Measurements from ENCODE around the gene HFE.
"Not testable (repeated sequence)": the region's sequence is repeated elsewhere in the genome, so short reads cannot be mapped to it uniquely, and the experiment has no call there.

HFE gene

DNA sequence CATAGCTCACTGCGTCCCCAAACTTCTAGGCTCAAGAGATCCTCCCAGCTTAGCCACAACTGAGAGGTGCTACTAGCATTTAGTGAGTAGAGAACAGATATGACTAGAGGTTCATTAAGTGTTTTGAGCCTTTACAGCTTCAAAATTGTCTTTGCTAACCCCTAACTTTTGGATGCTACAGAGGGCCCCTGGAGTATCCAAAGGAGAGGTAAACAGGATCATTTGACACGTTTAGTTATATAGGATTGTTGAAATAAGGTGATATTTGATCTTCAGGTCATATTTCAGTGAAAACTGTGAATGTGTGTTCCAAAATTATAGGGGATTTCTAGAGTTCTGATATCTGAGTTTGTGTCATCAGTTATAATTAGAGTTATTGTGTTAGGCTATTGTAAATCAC, 19.2 kb upstream of the HFE start:
- no peak for DNase-seq (ENCODE audit: low read depth)
- H3K4me3 ChIP-seq (ENCODE audit: low read depth, low read length), result no peak overlapping the region
- TF ChIP-seq, protein P1, sequence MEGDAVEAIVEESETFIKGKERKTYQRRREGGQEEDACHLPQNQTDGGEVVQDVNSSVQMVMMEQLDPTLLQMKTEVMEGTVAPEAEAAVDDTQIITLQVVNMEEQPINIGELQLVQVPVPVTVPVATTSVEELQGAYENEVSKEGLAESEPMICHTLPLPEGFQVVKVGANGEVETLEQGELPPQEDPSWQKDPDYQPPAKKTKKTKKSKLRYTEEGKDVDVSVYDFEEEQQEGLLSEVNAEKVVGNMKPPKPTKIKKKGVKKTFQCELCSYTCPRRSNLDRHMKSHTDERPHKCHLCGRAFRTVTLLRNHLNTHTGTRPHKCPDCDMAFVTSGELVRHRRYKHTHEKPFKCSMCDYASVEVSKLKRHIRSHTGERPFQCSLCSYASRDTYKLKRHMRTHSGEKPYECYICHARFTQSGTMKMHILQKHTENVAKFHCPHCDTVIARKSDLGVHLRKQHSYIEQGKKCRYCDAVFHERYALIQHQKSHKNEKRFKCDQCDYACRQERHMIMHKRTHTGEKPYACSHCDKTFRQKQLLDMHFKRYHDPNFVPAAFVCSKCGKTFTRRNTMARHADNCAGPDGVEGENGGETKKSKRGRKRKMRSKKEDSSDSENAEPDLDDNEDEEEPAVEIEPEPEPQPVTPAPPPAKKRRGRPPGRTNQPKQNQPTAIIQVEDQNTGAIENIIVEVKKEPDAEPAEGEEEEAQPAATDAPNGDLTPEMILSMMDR (IDR thresholded peaks at IDR 0.05; ENCODE audit: low read depth, low read length, missing control alignments), result no peak

GRCh38 chr6:26071135-26071534, 16.1 kb upstream of the HFE start:
- no peak overlapping the region for H3K4me3 ChIP-seq (ENCODE audit: low read depth, low read length)
- no peak for DNase-seq (ENCODE audit: low read depth)
- TF ChIP-seq, protein P1 (IDR thresholded peaks at IDR 0.05; ENCODE audit: low read depth, low read length, missing control alignments), result no peak

GRCh38 chr6:26075063-26075717, 12.0 kb upstream of the HFE start:
- H3K4me3 ChIP-seq (ENCODE audit: low read depth, low read length), result no peak overlapping the region
- TF ChIP-seq, protein P1 (IDR thresholded peaks at IDR 0.05; ENCODE audit: low read depth, low read length, missing control alignments), result no peak
- no peak for DNase-seq (ENCODE audit: low read depth)

DNA sequence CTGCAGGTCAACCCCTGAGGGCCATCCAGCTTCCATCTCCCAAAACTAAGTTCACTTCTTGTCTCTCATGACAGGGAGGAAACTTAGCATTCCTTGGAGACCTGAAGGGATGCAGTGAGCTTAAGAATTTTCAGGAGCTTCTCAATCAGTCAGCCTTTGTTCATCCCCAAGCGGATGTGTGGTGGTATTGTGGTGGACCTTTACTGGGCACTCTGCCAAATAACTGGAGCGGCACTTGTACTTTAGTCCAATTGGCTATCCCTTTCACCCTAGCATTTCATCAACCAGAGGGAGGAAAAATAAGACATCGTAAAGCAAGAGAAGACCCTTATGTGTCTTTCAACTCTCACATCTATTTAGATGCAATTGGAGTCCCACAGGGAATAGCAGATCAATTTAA, 9.2 kb upstream of the HFE start:
- H3K4me3 ChIP-seq (ENCODE audit: low read depth, low read length); DNase-seq (ENCODE audit: low read depth): not testable (repeated sequence)

DNA sequence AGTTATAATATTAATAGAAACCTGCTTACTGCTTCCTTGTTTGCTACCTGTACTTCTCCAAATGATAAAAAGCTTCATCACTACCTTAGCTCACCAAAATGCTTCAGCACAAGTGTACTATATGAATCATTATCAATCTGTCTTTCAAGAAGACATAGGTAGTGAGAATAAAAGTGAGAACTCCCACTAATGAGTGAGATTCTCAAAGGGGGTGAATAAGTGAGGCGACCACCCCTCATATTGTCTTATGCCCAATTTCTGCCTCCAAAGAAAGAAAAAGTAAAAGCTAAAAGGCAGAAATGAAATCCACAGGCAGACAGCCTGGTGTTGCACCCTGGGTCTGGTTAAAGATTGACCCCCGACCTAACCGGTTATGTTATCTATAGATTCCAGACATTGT, 6.1 kb upstream of the HFE start:
- not testable (repeated sequence) for DNase-seq (ENCODE audit: low read depth); H3K4me3 ChIP-seq (ENCODE audit: low read depth, low read length)

DNA sequence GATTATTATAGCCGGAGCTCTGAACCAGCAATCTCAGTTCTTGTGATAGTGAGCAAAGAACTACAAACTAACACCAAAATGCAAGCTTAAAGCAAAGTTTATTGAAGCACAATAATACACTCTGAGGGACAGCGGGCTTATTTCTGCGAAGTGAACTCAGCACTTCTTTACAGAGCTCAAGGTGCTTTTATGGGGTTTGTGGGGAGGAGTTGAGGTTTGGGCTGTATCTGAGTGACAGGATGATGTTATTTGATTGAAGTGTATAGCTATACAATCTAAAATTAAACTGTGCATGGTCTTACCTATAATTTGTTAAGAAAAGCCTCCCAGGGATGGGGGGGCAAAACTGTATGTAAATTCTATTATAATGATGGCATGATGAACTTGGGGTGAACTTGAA, 1.0 kb upstream of the HFE start:
- DNase-seq (ENCODE audit: low read depth), result no peak
- H3K4me3 ChIP-seq (ENCODE audit: low read depth, low read length), result no peak overlapping the region
- TF ChIP-seq, protein P1 (IDR thresholded peaks at IDR 0.05; ENCODE audit: low read depth, low read length, missing control alignments), result no peak

- TF ChIP-seq, protein P1 (IDR thresholded peaks at IDR 0.05; ENCODE audit: low read depth, low read length, missing control alignments), result no peak
- DNase-seq (ENCODE audit: low read depth), result no peak
- H3K4me3 ChIP-seq (ENCODE audit: low read depth, low read length), result peak overlapping the region; percentile 57; the same call in 1 of the 2 replicates
Observed at GRCh38 chr6:26088344-26088743, 1.1 kb downstream of the HFE start.

GRCh38 chr6:26089272-26089671, 2.0 kb downstream of the HFE start:
- no peak for DNase-seq (ENCODE audit: low read depth)
- TF ChIP-seq, protein P1 (IDR thresholded peaks at IDR 0.05; ENCODE audit: low read depth, low read length, missing control alignments), result no peak
- no peak overlapping the region for H3K4me3 ChIP-seq (ENCODE audit: low read depth, low read length)

Data from GM12864 (cell line).